ENCODE results near the gene RFX2.

DNA sequence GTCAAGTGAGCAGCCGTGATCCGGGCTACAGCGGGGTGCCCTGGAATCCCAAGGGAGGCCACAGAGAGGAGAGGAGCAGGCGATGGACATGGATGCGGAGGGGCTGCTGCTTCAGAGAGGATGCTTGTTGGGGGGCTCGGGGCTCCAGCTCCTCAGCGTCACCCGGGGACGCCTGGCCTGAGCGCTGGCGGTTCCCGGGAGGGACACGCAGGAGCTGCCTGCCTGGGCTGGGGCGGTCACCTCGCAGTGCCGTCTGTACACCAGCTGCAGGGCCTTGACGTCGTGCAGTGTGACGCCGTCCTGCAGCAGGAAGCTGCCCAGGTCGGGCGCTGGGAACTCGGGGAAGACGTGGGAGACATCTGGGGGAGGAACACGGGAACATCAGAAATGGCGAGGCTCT, 102.4 kb downstream of the RFX2 start:
- TF ChIP-seq ZNF384 (IDR thresholded peaks at IDR 0.05) (no peak), BHLHE40 (IDR thresholded peaks at IDR 0.05; ENCODE audit: borderline replicate concordance) (no peak), ELF4 (IDR thresholded peaks at IDR 0.05) (no peak), FOXM1 (IDR thresholded peaks at IDR 0.05; ENCODE audit: borderline replicate concordance) (no peak), SP1 (IDR thresholded peaks at IDR 0.05) (no peak), TARDBP (IDR thresholded peaks at IDR 0.05) (no peak), LEF1 (IDR thresholded peaks at IDR 0.05; ENCODE audit: borderline replicate concordance) (no peak), FOXK2 (IDR thresholded peaks at IDR 0.05) (no peak), SUZ12 (IDR thresholded peaks at IDR 0.05) (no peak), ARNT (IDR thresholded peaks at IDR 0.05) (no peak), FOXA1 (IDR thresholded peaks at IDR 0.05) (no peak), L3MBTL2 (conservative IDR thresholded peaks at IDR 0.05) (no peak), NFRKB (IDR thresholded peaks at IDR 0.05) (no peak)
- TF ChIP-seq, protein P1, sequence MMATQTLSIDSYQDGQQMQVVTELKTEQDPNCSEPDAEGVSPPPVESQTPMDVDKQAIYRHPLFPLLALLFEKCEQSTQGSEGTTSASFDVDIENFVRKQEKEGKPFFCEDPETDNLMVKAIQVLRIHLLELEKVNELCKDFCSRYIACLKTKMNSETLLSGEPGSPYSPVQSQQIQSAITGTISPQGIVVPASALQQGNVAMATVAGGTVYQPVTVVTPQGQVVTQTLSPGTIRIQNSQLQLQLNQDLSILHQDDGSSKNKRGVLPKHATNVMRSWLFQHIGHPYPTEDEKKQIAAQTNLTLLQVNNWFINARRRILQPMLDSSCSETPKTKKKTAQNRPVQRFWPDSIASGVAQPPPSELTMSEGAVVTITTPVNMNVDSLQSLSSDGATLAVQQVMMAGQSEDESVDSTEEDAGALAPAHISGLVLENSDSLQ (IDR thresholded peaks at IDR 0.05): no peak
